ENCODE data around the gene TMCC1.

DNA sequence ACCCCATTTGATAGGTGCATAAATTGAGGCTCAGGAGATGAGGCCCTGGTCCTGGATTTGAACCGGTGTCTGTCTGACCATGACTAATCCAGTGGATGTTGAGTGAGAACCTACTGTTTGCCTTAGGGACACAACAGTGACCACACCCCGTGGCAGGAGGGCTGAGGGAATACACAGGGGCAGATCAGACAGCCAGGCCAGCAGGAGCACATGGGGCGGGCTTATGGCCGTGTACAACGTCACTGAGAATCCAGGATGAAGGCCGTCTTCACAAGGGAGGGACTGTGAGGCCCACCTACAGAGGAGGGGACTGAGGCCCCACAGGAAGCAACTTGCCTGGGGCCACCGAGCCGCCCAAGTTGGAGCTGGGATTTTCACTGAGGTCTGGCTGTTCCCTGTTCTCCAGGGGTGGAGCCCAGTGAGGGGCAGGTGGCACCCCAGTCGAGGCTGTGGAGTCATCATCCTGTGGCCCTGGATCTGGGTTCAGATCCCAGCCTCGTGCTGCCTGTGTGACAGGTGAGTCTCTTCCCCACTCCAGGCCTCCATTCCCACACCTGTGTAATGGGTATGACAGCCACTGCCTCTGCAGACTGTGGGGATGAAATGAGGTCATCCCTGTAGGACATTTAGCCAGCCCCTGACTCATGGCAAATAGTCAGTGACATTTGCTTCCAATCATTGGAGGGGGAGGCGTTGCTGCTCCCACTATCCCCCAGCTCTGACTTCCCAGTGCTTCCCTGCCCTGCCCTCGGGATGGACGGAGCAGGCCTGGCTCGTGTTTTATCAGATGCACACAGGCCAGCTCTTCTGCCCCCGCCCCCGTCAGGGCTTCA is 280.8 kb downstream of the TMCC1 start:
- TF ChIP-seq, protein P1, sequence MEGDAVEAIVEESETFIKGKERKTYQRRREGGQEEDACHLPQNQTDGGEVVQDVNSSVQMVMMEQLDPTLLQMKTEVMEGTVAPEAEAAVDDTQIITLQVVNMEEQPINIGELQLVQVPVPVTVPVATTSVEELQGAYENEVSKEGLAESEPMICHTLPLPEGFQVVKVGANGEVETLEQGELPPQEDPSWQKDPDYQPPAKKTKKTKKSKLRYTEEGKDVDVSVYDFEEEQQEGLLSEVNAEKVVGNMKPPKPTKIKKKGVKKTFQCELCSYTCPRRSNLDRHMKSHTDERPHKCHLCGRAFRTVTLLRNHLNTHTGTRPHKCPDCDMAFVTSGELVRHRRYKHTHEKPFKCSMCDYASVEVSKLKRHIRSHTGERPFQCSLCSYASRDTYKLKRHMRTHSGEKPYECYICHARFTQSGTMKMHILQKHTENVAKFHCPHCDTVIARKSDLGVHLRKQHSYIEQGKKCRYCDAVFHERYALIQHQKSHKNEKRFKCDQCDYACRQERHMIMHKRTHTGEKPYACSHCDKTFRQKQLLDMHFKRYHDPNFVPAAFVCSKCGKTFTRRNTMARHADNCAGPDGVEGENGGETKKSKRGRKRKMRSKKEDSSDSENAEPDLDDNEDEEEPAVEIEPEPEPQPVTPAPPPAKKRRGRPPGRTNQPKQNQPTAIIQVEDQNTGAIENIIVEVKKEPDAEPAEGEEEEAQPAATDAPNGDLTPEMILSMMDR (IDR thresholded peaks at IDR 0.05), result no peak
- no peak for TF ChIP-seq POLR2A (IDR thresholded peaks at IDR 0.05)
